KBM-7 (cell line): ENCODE measurements around the gene TMEM98.
"Not testable (repeated sequence)": the region's sequence is repeated elsewhere in the genome, so short reads cannot be mapped to it uniquely, and the experiment has no call there.

Source experiments
- DNase-seq: peaks from one replicate; pipeline ENCODE4 v3.0.0-alpha.2; 2015
- in situ Hi-C: fragments of 300-500 bp; cut with MboI; formaldehyde crosslinking; loops from 2 replicates; pipeline ENCODE4 v1.14.3; 2020; ENCODE audit warnings: low sequenced_read_pairs, low pct_unique_long_range_greater_than_20kb, mixed read lengths

TMEM98 gene

GRCh38 chr17:32912218-32912897, 15.6 kb upstream of the TMEM98 start:
- in situ Hi-C loops, result no loop called here
- no peak for DNase-seq

- no peak for DNase-seq
- in situ Hi-C loops, result no loop called here
Observed at GRCh38 chr17:32913593-32913992, 14.4 kb upstream of the TMEM98 start.

- in situ Hi-C loops, result no loop called here
- DNase-seq, result no peak
Observed at GRCh38 chr17:32914181-32914580, 13.8 kb upstream of the TMEM98 start.

GRCh38 chr17:32915245-32915644, 12.7 kb upstream of the TMEM98 start:
- in situ Hi-C loops, result no loop called here
- no peak for DNase-seq

GRCh38 chr17:32916134-32916533, 11.8 kb upstream of the TMEM98 start:
- no peak for DNase-seq
- in situ Hi-C loops, result no loop called here

- no peak for DNase-seq
- in situ Hi-C loops, result no loop called here
Observed at GRCh38 chr17:32917081-32917480, 10.9 kb upstream of the TMEM98 start.

- in situ Hi-C loops, result no loop called here
- no peak for DNase-seq
Observed at GRCh38 chr17:32917842-32918241, 10.1 kb upstream of the TMEM98 start.

GRCh38 chr17:32919876-32920275, 8.1 kb upstream of the TMEM98 start:
- in situ Hi-C loops, DNase-seq: not testable (repeated sequence)

- in situ Hi-C loops, result no loop called here
Observed at GRCh38 chr17:32920293-32920692, 7.7 kb upstream of the TMEM98 start.

GRCh38 chr17:32921017-32921416, 6.9 kb upstream of the TMEM98 start:
- DNase-seq, result no peak
- in situ Hi-C loops, result no loop called here

More at GRCh38 chr17:32920293-32920692, 7.7 kb upstream of the TMEM98 start:
- DNase-seq, result peak; percentile 19

GRCh38 chr17:32923905-32924304, 4.0 kb upstream of the TMEM98 start:
- DNase-seq, in situ Hi-C loops: not testable (repeated sequence)

GRCh38 chr17:32926183-32926582, 1.8 kb upstream of the TMEM98 start:
- in situ Hi-C loops, result no loop called here

GRCh38 chr17:32926789-32927188, 1.2 kb upstream of the TMEM98 start:
- in situ Hi-C loops, DNase-seq: not testable (repeated sequence)

More at GRCh38 chr17:32926183-32926582, 1.8 kb upstream of the TMEM98 start:
- no peak for DNase-seq

- in situ Hi-C loops, result no loop called here
Observed at GRCh38 chr17:32927201-32927723, 691 bp upstream of the TMEM98 start.

GRCh38 chr17:32928586-32929535, 908 bp downstream of the TMEM98 start:
- in situ Hi-C loops, result no loop called here
- DNase-seq, result peak; percentile 32

More at GRCh38 chr17:32927201-32927723, 691 bp upstream of the TMEM98 start:
- no peak for DNase-seq

- in situ Hi-C loops, result no loop called here
Observed at GRCh38 chr17:32929588-32929987, 1.6 kb downstream of the TMEM98 start.

GRCh38 chr17:32930512-32930911, 2.6 kb downstream of the TMEM98 start:
- DNase-seq, result no peak
- in situ Hi-C loops, result no loop called here

More at GRCh38 chr17:32929588-32929987, 1.6 kb downstream of the TMEM98 start:
- DNase-seq, result peak; percentile 14

GRCh38 chr17:32931686-32932085, 3.7 kb downstream of the TMEM98 start:
- in situ Hi-C loops, result no loop called here
- no peak for DNase-seq

- no peak for DNase-seq
- in situ Hi-C loops, result no loop called here
Observed at GRCh38 chr17:32933881-32934280, 5.9 kb downstream of the TMEM98 start.

GRCh38 chr17:32935726-32936125, 7.8 kb downstream of the TMEM98 start:
- no peak for DNase-seq
- in situ Hi-C loops, result no loop called here
